Ishikawa (cell line): Measurements from ENCODE around the gene ANKRD42.

Source experiments
- CREB1 ChIP-seq: IDR thresholded peaks from 2 replicates; pipeline ENCODE4 v1.6.1; 2012; ENCODE audit warnings: low read depth
- EP300 ChIP-seq: IDR thresholded peaks from 2 replicates; pipeline ENCODE4 v1.6.1; 2012; ENCODE audit warnings: borderline replicate concordance
- NFIC ChIP-seq: IDR thresholded peaks from 2 replicates; pipeline ENCODE4 v1.6.1; 2012
- RAD21 ChIP-seq: IDR thresholded peaks from 2 replicates; pipeline ENCODE4 v1.6.1; 2012; ENCODE audit warnings: low read depth
- REST ChIP-seq: IDR thresholded peaks from 2 replicates; pipeline ENCODE4 v1.6.1; 2012; ENCODE audit warnings: low read depth, mild to moderate bottlenecking
- TAF1 ChIP-seq: IDR thresholded peaks from 2 replicates; pipeline ENCODE4 v1.6.1; 2012; ENCODE audit warnings: low read depth, mild to moderate bottlenecking
- YY1 ChIP-seq: IDR thresholded peaks from 2 replicates; pipeline ENCODE4 v1.6.1; 2012; ENCODE audit warnings: low read depth

GRCh38 chr11:83195649-83196048 is 2.1 kb downstream of the ANKRD42 start:
- TF ChIP-seq NFIC (no peak), EP300 (no peak), RAD21 (no peak), CREB1 (no peak), REST (no peak), TAF1 (no peak), YY1 (no peak)
